Limb (tissue), 2 donors: ENCODE results near the gene BRCC3.

Experiments used
- DNase-seq, 2 donors: peaks; one replicate each; pipeline ENCODE4 v3.0.0-alpha.2; 2016; ENCODE audit errors: extremely low spot score in 2 of 2

Gene BRCC3

GRCh38 chrX:155070975-155071693 lies at the start of gene BRCC3, which contains the start of the genes CMC4 and MTCP1:
BRCC3 (plus strand) TSS chrX:155071508; CDS start chrX:155071528, 20 bp downstream.
CMC4 (minus strand) TSS chrX:155071136; CDS start chrX:155064023, 7,113 bp downstream.
MTCP1 (minus strand) TSS chrX:155071136; CDS start chrX:155066010, 5,126 bp downstream.
- peak; percentile 39 to 88 for DNase-seq

- no peak for DNase-seq
These were observed 48.7 kb upstream of the BRCC3 start, which contains the start of gene F8 for GRCh38 chrX:155022585-155022984. F8 (minus strand) TSS chrX:155022723; CDS start chrX:155022552, 171 bp downstream.

DNA sequence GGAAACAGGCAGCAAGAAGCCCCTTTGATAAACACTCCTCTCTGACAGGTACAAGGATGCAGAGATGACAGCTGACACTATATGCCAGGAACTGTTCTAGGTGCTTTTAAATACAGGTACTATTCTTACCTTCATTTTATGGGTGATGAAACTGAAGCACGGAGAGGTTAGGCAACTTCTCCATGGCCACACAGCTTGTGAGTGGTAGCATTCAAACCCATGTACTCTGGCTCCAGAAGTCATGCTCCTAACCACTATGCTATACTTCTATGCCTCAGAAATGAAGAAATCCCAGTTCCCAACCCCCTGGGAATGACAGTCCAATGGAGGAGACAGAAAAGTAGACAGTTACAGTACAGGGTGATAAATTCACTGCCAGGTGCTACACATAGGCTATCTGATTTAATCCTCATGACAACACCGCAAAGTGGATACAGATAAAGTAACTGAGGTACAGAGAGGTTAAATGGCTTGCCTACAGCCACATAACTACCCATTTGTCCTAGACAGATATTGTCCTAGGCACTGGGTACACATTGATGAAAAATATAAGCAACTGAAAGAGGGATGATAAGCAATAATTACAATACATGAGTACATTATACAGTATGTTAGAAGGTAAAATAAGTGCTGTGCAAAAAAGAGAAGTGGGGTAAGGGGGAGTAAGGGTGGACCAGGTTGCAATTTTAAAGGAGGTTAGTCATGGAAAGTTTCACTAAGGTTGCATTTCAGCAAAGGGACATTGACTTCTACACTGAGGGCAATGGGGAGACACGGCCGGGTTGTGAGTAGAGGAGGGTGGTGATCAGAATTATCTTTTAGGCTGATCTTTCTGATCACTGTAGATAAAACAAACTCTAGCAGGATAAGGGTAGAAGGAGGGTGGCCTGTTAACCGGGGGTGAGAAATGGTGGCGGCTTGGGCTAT lies 47.1 kb upstream of the BRCC3 start:
- DNase-seq: no peak

DNA sequence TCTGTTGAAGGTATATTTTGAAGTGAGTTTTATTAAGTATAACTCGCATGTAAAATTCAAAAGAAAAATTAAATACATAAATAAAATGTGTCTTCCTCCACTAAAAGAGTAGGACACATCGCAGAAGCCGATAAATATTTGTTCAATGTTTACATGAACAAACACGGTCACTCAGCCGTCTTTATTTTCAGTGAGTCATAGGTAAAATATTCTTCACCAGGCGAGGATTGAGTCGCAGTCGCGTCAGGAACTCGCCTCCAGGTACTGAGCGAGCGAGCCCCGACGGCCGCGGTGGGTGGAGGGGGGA lies 44.9 kb upstream of the BRCC3 start:
- DNase-seq: no peak

DNA sequence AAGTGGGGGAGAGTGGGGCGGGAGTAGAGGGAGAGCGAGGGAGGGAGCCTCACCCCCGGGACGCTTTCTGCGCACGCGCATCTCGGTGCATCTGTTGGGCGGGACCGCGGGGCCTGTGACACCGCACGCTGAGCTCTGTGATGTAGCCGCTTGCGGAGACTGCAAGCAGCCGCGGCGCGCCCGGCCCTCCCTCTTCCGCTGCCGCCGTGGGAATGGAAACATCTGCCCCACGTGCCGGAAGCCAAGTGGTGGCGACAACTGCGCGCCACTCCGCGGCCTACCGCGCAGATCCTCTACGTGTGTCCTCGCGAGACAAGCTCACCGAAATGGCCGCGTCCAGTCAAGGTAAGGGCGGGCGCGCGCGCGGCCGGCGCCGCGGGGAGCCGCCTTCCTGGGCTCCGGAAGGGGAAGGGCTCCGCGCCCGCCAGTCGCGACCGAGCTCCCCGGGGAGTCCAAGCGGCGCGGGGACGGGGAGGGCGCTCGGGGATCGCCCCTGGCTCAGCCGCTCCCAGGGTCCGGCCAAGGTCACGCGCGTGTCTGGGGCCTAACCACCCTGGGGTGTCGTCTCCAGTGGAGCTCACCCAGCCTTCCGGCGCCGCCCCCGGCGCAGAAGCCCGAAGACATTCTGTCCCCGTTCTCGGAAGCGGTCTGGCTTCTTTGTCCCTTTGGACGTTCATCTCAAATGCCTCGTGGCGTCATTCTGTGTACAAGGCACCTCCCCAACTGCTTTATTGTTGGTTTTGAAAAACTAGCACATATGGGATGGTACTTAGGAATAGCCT lies 44.4 kb upstream of the BRCC3 start, which contains the start of gene FUNDC2:
FUNDC2 (plus strand) TSS at position 118 of the 782 bp plus-strand sequence; CDS start at position 213, 95 bp downstream.
- peak; percentile 88 to 93 for DNase-seq

- DNase-seq: peak in 1 of 2 donors; percentile 42
These were observed 43.7 kb upstream of the BRCC3 start for GRCh38 chrX:155027509-155028066.

- no peak for DNase-seq
These were observed 43.2 kb upstream of the BRCC3 start for GRCh38 chrX:155028129-155028528.

DNA sequence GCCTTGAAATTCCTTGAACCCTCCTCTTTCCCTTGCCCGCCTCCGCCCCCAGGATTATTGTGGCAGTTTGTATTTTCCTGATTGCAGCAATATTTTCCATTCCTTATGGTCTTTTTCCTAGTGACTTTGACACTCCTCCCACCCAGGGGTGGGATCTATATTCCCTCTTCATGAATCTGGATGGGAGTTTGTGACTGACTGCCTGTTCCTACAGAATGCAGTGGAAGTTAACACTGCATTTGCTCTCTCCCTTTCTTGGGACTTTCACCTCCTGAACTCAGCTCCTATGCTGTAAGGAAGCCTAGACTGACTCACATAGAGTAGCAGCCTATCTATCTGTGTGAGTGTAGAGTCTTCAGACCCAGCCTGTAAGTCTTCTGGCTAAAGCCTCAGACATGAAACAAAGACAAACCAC lies 42.4 kb upstream of the BRCC3 start:
- DNase-seq: no peak

DNA sequence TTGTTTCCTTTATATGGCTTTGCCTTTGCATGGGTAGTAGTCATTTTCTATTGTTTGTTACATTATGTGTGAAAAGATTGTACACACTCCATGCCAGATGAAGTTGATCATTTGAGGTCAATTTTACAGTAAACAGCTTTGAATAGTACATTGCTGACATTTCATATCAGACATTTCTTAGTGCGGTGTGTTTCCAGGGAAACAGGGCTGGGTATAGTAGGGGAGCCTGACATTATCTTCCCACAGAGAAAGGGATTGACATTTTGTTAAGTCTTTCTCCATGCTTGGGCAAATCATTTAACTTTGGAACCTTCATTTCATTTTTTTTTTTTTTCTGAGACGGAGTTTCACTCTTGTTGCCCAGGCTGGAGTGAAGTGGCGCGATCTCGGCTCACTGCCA lies 39.7 kb upstream of the BRCC3 start:
- DNase-seq: no peak

DNA sequence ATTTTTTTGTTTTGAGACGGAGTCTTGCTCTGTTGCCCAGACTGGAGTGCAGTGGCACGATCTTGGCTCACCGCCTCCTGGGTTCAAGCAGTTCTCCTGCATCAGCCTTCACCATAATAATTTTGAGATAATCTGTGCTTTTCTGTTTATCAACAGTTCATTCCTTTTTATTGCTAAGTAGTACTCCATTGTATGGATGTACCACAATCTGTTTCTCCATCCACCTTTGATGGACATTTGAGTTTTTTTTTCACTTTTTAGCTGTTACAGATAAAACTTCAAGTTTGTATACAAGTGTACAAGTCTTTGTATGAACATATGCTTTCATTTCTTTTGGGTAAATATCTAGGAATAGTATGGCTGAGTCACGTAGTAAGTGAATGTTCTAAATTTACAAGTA lies 35.6 kb upstream of the BRCC3 start:
- DNase-seq: no peak

DNA sequence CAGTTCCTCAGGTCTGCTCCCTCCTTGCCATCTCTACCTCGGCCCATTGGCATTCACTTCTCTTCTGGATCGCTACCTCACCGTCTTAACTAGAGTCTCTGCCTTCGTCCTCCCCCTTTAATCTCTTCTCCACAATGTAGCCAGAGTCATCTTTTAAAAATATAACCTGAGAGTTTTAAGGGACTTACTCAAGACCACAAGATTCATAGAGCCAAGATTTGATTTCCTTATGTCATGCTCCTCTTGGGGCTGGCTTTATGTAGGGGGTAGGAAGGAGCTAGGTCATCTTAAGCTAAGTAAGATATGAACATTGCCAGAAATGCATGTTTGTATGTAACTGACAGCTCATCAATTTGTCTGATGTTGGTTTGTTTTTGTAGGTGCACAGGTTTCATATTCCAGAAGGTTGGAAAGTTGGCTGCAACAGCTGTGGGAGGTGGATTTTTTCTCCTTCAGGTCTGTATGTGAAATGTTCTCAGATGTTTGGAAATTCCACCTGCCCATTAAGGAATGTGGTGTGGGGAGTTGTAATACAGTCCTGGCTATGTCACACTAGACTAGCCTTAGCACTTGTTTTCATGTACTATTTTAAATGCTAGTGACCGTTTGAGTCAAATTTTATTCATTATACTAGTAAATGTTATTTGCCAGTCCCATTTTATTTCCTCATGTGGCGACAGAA lies 25.0 kb upstream of the BRCC3 start:
- DNase-seq: no peak

DNA sequence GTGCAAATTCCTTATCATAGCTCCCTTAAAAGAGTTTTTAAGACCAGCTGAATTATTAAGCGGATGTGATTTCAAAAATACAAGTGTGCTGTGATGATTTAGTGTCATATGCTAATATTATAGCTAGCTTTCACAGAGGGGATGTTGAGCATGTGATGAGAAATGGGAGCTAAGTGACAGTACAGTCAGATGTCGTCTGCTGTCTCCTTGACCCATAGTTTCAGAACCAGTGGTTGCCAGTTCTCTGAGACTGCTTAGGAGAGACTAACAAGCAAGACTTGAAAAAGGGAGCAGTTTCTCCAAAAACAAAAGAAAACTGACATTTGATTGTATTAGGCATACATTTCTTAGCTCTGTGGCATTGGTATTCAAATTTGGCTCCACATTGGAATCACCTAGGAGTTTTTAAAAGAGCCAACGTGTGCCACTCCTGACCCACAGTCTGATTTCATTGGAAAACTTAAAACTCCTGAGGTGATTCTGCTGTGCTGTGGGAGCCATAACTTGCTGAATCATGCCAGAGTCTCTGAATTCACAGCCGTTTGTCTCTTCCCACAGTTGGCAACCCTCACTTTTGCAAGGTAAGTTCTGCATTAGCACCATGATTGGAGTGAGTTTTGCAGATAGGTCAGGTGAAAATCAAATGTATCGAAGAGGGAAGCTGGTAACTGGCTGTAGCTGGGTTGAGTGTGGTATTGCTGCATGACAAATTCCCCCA lies 24.3 kb upstream of the BRCC3 start:
- no peak for DNase-seq

- DNase-seq: peak in 1 of 2 donors; percentile 32
These were observed 22.2 kb upstream of the BRCC3 start for GRCh38 chrX:155048977-155049619.

DNA sequence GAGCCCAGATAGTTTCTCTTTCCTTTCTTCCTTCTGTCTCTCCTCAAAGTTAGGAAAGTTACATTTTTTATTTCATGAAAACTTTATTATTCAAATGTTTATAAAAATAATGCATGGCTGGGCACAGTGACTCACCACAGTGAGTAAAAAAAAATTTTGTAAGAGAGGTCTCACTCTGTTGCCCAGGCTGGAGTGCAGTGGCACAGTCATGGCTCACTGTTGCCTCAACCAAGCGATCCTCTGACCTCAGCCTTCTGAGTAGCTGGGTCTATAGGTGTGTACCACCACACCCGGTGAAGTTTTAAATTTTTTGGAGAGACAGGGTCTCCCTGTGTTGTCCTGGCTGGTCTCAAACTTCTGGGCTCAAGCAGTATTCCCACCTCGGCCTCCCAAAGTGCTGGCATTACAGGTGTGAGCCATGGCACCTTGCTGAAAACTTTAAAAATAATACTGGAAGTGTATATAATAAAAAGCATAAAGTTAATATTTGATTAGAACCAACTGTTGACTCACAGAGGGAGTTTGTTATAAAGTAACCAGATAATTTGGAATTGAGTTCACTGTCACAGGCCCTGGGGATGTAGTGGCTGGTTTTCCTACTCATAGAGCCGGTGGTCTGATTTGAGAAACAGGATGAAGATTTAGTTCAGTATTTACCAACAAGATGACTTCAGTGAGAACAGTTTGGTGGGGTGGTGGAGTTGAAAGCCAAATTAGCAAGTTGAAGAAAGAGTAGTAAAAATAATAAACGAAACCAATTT lies 18.4 kb upstream of the BRCC3 start:
- no peak for DNase-seq

GRCh38 chrX:155053656-155054055 lies 17.7 kb upstream of the BRCC3 start:
- no peak for DNase-seq

GRCh38 chrX:155054255-155054654 lies 17.1 kb upstream of the BRCC3 start:
- no peak for DNase-seq

GRCh38 chrX:155055494-155055893 lies 15.8 kb upstream of the BRCC3 start:
- DNase-seq: no peak

GRCh38 chrX:155056471-155056870 lies 14.8 kb upstream of the BRCC3 start:
- no peak for DNase-seq
